CD4-positive, alpha-beta T cell treated with Interleukin-17A for 4 hours (primary cell): ENCODE results near the gene TSC22D4.
"Not testable (repeated sequence)": the region's sequence is repeated elsewhere in the genome, so short reads cannot be mapped to it uniquely, and the experiment has no call there.

Source experiments
- DNase-seq: peaks from one replicate; pipeline ENCODE4 v3.0.0-alpha.2; 2020; ENCODE audit warnings: mixed read lengths

Gene TSC22D4

GRCh38 chr7:100472121-100472851 is 6.7 kb downstream of the TSC22D4 start:
- DNase-seq = no peak

DNA sequence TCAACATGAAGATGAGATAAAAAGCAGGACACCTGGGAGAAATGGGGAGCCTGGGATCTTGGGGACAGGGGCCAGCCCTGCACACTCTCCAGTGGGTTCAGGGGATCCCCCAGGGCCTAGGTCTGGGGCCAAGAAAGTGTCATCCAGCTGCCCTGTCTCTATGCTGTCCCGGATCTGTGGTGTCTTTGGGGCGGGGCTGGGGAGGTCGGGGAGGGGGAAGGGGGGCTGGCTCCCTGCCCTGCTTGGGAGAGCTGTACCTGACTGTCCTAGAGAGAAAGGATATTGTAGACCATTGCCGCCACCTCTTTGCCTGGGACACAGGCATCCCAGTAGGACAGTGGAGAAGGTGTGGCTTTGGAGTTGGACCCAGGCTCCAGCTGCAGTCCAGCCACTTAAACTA is 8.0 kb downstream of the TSC22D4 start:
- no peak for DNase-seq

DNA sequence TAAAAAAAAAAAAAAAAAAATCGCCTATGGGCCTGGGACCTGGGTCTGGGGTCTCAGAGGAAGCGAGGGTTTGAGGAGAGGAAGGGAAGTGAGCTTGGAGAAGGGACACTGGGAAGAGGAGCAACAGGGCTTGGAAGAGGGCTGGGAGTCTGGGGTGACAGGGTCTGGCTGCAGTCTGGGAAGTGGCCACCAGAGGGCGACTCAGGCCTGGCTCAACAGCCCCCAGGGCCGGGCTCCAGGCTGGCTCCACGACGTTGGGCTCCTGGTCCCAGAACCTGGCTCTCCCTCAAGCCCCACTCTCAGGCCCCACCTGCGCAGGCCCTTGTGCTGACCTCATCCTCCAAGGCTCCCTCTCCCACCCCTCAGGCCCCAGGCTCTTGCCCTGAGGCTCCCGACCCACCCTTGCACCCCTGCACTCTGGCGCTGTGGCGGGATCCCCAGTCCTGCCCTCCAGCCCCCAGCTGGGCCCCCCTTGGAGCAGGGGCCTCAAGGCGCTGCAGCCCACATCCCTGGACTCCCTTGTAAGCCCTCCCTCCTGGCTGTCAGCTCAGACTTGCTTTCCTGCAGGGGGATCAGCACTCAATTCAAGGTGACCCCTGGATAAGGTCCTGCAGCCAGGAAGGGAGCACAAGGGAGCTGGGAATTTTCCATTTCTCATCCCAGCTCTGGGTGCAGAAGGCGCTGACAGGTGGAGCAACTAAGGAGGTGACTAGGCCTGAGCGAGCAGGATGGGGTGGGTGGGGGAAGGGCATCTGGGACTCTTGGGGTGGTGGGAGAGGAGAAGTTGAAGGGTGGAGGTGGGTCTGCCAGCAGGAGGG is 9.6 kb downstream of the TSC22D4 start:
- DNase-seq = peak; percentile 91

GRCh38 chr7:100467638-100468373 is 11.2 kb downstream of the TSC22D4 start:
- no peak for DNase-seq

- no peak for DNase-seq
Observed at GRCh38 chr7:100466653-100467605, 12.1 kb downstream of the TSC22D4 start.

DNA sequence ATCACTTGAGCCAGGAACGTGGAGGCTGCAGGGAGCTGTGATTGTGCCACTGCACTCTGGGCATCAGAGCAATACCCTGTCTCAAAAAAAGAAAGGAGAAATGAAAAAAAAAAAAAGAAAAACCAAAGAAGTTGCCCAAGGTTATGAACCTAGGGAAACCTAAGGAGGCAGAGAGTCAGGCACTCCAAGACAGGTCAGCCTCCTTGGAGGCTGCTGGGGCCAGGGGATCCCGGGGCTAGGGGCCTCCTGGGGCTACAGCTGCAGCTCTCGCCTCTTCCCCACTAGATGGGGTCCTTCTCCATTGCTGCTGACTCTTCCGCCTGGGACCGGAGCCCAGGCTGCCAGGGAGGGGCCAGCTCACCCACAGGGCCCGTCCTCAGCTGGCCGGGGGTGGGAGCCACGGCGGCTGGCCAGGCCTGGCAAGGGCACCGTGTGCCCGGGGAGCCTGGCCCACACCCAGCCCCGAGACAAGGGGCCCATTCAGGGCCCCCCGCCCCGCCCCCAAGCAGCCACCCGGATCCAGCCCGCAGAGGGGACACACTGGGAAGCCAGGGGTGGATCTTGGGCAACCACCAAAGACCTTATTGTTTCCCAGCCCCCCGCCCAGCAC is 13.2 kb downstream of the TSC22D4 start:
- DNase-seq = no peak

DNA sequence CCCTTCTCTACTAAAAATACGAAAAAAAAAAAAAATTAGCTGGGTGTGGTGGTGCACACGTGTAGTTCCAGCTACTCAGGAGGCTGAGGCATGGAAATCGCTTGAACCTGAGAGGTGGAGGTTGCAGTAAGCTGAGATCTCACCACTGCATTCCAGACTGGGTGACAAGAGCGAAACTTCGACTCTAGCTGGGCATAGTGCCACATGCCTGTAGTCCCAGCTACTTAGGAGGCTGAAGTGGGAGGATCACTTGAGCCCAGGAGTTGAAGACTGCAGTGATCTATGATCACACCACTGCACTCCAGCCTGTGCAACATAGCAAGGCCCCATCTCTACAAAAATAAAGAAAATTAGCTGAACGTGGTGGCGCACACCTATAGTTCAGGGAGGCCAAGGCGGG is 13.7 kb downstream of the TSC22D4 start:
- DNase-seq = no peak

- no peak for DNase-seq
Observed at GRCh38 chr7:100464791-100465190, 14.2 kb downstream of the TSC22D4 start.

- DNase-seq = no peak
Observed at GRCh38 chr7:100464210-100464660, 14.8 kb downstream of the TSC22D4 start, which contains the start of gene SPACDR. Gene SPACDR, minus strand, starts transcription at chr7:100464260. Its CDS starts 235 bp downstream, at chr7:100464025.

GRCh38 chr7:100457033-100457432 is 22.0 kb downstream of the TSC22D4 start:
- no peak for DNase-seq

- no peak for DNase-seq
Observed at GRCh38 chr7:100456562-100456961, 22.5 kb downstream of the TSC22D4 start.

DNA sequence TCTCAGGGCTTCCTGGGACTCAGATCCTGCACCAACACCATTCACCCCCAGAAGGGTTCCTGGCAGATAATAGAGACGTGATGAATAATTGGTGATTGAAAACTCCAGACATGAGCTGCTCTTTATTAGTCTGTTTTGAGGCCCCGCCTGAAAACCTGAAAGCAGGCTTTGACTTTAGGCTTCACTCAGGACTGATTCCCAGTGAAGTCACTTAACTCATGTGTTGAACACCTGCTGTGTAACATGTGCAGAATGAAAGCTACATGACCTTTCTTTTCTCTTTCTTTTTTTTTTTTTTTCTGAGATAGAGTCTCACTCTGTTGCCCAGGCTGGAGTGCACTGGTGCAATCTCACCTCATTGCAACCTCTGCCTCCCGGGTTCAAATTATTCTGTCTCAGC is 23.8 kb downstream of the TSC22D4 start:
- no peak for DNase-seq

DNA sequence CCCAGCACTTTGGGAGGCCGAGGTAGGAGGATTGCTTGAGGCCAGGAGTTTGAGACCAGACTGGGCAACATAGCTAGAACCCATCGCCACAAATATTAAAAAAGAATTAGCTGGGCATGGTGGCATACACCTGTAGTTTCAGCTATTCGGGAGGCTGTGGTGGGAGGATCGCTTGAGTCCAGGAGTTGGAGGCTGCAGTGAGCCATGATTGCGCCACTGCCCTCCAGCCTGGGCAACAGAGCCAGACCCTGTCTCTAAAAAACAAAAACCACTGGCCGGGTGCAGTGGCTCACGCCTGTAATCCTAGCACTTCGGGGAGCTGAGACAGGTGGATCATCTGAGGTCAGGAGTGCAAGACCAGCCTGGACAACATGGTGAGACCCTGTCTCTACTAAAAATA is 25.2 kb downstream of the TSC22D4 start:
- DNase-seq = not testable (repeated sequence)

- no peak for DNase-seq
Observed at GRCh38 chr7:100452513-100452912, 26.5 kb downstream of the TSC22D4 start.

GRCh38 chr7:100449190-100449795 is 29.7 kb downstream of the TSC22D4 start:
- DNase-seq = no peak

DNA sequence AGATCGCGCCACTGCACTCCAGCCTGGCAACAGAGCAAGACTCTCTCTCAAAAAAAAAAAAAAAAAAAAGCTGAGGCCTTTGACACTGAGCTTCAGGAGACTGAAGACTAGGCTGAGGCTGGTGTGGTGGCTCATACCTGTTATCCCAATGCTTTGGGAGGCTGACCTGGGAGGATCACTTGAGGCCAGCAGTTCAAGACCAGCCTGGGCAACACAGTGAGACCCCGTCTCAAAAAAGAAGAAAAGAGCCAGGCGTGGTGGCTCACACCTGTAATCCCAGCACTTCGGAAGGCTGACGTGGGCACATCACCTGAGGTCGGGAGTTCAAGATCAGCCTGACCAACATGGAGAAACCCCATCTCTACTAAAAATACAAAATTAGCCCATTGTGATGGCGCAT is 31.7 kb downstream of the TSC22D4 start:
- DNase-seq = not testable (repeated sequence)

DNA sequence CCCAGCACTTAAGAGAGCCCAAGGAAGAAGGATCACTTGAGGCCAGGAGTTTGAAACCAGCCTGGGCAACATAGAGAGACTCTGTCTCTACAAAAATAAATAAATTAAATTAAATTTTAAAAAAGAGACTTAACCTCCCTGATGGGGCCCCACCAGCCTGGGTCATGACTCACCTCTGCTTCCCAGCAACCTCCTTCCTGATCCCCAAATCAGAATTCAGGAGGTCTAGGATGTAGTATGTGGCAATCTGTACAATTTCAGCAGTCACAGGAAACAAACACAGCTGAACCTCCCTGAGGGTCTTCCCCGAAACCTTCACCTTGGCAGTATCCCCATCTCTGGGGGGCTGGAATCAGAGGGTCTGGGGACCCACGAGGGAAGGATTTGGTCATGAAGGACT is 33.0 kb downstream of the TSC22D4 start:
- no peak for DNase-seq

DNA sequence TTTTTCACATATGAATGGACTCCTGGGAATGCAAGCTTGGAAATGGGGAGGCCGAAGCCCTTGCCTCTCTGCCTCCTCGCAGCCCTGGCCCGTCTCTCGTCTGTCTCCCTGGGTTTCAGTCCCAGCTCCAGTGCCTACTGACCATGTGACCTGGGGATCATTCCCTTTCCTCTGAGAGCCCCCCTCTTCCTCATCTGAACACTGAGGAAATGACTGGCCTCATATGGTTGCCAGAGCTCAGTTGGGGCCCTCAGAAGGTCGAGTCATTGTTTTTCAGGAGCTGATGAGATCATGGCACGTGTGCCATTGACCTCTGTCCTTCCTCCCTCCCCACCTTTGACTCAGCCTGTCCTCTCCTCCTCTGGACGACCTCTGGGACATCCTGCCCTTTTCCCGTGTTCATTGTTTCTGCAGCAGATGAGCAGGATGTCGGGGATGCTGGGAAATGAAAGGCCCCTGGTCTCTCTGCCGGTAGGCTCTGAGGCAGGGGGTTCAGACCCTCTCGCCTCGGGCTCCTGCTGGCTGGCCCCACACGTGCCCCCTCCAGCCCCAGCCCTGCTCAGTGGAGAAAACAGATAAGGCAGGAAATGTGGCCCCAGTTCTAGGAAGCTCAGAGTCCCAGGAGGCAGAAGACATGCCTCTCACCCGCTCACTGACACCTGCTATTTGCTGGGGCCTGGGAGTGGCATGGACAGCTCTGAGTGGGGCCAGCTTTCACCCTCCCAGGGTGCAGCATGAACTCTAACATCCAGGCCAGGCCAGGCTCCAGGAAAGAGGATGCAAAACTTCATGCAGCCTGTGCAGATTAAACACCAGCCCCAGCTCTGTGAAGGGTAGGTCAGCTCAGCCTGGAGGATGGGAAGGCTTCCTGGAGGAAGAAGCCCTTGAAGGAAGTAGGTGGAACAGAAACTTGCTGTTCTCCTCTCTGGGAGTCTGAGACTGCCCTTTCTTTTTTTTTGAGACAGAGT is 34.4 kb downstream of the TSC22D4 start:
- DNase-seq = no peak

DNA sequence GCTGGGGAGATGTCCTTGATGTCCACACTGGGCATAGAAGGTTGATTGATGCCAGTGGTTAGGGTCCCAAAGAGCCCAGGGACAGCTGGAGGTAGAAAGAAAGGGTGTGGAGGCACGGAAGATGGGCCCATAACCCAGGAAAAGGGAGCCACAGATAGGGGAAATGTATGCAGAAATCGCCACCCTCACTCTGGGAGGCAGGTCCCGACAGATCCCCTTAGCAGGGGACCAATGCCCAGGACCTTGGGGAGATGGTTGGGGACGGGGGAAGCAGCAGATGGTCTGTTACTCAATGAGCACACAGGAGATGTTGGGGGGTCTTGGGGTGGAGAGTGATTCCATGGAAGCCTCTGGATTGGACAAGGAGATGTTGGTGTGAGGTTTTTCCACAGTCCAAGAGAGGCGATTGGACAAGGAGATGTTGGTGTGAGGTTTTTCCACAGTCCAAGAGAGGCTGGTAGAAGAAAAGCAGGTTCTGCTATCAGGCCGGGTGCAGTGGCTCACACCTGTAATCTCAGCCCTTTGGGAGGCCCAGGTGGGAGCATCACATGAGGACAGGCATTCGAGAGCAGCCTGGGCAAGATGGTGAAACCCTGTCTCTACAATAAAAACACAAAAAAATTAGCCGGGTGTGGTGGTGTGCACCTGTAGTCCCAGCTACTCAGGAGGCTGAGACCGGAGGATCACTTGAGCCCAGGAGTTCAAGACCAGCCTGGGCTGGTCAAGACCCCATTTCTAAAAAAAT is 35.7 kb downstream of the TSC22D4 start:
- DNase-seq = no peak
